ENCODE measurements around the gene MYOM3. TPM values are rescaled to one million over a fixed set of nuclear protein-coding genes. Genes with fewer than 3 reads are reported as not detected.
A peak's percentile ranks its signal among the peaks of the same experiment; 100 is the strongest.
"Not testable (repeated sequence)": the region's sequence is repeated elsewhere in the genome, so short reads cannot be mapped to it uniquely, and the experiment has no call there.

MYOM3 gene
- total and polyA plus RNA-seq, 8 donors: 0.12 to 1.8 (median 0.18) TPM; not detected in 1

- H3K36me3 ChIP-seq: no peaks in the 10 kb centered on the region
- WGBS, 5 donors: 62 to 72% (median 70%) methylated on average over 7 of the region's 7 CpGs
- H3K27ac ChIP-seq: no peak overlapping the region
- no peak for TF ChIP-seq CTCF (IDR thresholded peaks at IDR 0.05)
- TF ChIP-seq POLR2A (IDR thresholded peaks at IDR 0.05): no peak
- no peak for TF ChIP-seq POLR2AphosphoS5 (IDR thresholded peaks at IDR 0.05)
- no peak for TF ChIP-seq EP300 (IDR thresholded peaks at IDR 0.05)
- H3K27me3 ChIP-seq: no peaks in the 10 kb centered on the region
- H3K4me1 ChIP-seq: peaks cover 8 to 23% (median 10%) of the 10 kb centered on the region in 4 donors
- no peaks in the 10 kb centered on the region for H3K9me3 ChIP-seq
- DNase-seq: no peak
- H3K4me3 ChIP-seq: no peak overlapping the region
- intact Hi-C loops (cut with DNase I; ENCODE audit: low total_unique reads): no loop called here
Observed at GRCh38 chr1:24051206-24051945, 60.6 kb downstream of the MYOM3 start.

- Histone ChIP-seq H3K36me3 (no peaks in the 10 kb centered on the region), H3K9me3 (no peaks in the 10 kb centered on the region), H3K27ac (no peak overlapping the region), H3K4me3 (no peak overlapping the region), H3K4me1 (peaks cover 16 to 30% (median 19%) of the 10 kb centered on the region in 4 donors), H3K27me3 (no peaks in the 10 kb centered on the region)
- no peak for TF ChIP-seq POLR2AphosphoS5 (IDR thresholded peaks at IDR 0.05)
- intact Hi-C loops (cut with DNase I; ENCODE audit: low total_unique reads): no loop called here
- WGBS, 5 donors: 88 to 95% (median 90%) methylated on average over 7 of the region's 7 CpGs
- DNase-seq: no peak
Observed at GRCh38 chr1:24049733-24050132, 62.2 kb downstream of the MYOM3 start.

DNA sequence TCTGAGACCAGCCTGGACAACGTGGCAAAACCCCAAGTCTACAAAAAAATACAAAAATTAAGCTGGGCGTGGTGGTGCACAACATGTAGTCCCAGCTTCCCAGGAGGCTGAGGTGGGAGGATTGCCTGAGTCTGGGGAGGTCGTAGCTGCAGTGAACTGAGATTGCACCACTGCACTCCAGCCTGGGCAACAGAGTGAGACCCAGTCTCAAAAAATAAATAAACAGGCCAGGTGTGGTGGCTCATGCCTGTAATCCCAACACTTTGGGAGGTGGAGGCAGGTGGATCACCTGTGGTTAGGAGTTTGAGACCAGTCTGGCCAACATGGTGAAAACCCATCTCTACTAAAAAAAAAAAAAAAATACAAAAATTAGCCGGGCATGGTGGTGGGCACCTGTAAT is 63.0 kb downstream of the MYOM3 start:
- intact Hi-C loops (cut with DNase I; ENCODE audit: low total_unique reads); H3K27me3 ChIP-seq; DNase-seq; H3K9me3 ChIP-seq; H3K36me3 ChIP-seq; H3K27ac ChIP-seq; H3K4me3 ChIP-seq: not testable (repeated sequence)
- 70 to 84% (median 80%) methylated on average over 4 of the region's 4 CpGs for WGBS, 5 donors
- H3K4me1 ChIP-seq: peaks cover 16 to 30% (median 19%) of the 10 kb centered on the region in 4 donors

DNA sequence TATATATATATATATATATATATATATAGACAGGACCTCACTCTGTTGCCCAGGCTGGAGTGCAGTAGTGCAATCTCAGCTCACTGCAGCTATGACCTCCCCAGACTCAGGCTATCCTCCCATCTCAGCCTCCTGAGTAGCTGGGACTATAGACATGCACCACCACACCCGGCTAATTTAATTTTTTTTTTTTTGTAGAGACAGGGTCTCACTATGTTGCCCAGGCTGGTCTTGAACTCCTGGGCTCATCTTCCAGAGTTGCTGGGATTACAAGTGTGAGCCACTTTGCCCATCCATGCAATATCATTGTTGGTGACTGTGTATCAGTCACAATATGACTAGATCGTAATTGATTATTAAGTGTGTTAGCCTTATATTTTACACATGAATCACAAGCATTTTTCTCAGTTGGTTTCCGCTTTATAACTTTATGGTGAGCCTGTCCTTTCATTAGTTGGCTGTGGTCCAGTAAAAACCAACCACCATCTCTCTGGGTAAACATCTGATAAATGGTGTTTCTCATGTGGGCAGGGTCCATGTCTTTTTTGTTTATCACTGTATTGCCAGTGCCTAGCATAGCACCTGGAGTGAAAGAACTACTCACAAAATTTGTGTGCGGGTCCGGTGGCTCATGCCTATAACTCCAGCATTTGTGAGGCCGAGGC is 63.6 kb downstream of the MYOM3 start:
- H3K4me1 ChIP-seq: peaks cover 16 to 30% (median 19%) of the 10 kb centered on the region in 4 donors
- no peaks in the 10 kb centered on the region for H3K9me3 ChIP-seq
- TF ChIP-seq CTCF (IDR thresholded peaks at IDR 0.05): no peak
- no peak for TF ChIP-seq POLR2AphosphoS5 (IDR thresholded peaks at IDR 0.05)
- TF ChIP-seq POLR2A (IDR thresholded peaks at IDR 0.05): no peak
- TF ChIP-seq EP300 (IDR thresholded peaks at IDR 0.05): no peak
- H3K27ac ChIP-seq: no peak overlapping the region
- intact Hi-C loops (cut with DNase I; ENCODE audit: low total_unique reads): no loop called here
- H3K36me3 ChIP-seq: no peaks in the 10 kb centered on the region
- no peak overlapping the region for H3K4me3 ChIP-seq
- DNase-seq: peak in 1 of 2 donors; percentile 42
- WGBS, 5 donors: 58 to 84% (median 64%) methylated on average over 6 of the region's 6 CpGs
- H3K27me3 ChIP-seq: no peaks in the 10 kb centered on the region

DNA sequence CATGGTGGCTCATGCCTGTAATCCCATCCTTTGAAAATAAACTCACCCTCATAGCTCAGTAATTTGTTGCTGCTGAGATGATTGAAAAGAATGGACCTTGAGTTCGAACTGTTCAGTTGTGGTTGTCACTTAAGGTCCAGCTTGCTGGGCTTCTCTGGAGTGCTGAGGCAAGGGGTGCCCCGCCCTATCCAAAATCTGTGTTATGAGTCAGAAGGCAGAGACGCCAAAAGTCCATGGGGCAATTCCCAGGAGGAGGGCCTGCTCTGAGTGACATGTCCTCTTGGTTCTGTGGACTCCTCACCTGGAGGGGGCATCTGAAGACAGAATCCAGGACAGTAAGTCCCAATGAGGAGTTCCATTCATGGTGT is 64.8 kb downstream of the MYOM3 start:
- Histone ChIP-seq H3K4me3 (no peak overlapping the region), H3K4me1 (peaks cover 16 to 28% (median 19%) of the 10 kb centered on the region in 4 donors), H3K36me3 (no peaks in the 10 kb centered on the region), H3K9me3 (no peaks in the 10 kb centered on the region), H3K27ac (peak overlapping the region in 3 of 5 donors; percentile 60 to 68 (median 62)), H3K27me3 (no peaks in the 10 kb centered on the region)
- intact Hi-C loops (cut with DNase I; ENCODE audit: low total_unique reads): no loop called here
- 44 to 67% (median 57%) methylated on average over 2 to 3 of the region's 3 CpGs for WGBS, 5 donors
- no peak for TF ChIP-seq POLR2AphosphoS5 (IDR thresholded peaks at IDR 0.05)
- TF ChIP-seq POLR2A (IDR thresholded peaks at IDR 0.05): no peak
- no peak for TF ChIP-seq CTCF (IDR thresholded peaks at IDR 0.05)
- no peak for TF ChIP-seq EP300 (IDR thresholded peaks at IDR 0.05)
- DNase-seq: peak in 1 of 2 donors; percentile 22

Data from stomach (tissue), 9 donors.